Spleen (tissue), 7 donors: ENCODE results near the gene HSPA9.

ENCODE experiments used
- CTCF ChIP-seq, 11 experiments: fragments of 200-600 bp in 7 of 11; fragments of 450-650 bp in 4 of 11; sonication (generic) in 4 of 11; IDR thresholded peaks in 8 of 11; conservative IDR thresholded peaks in 3 of 11; 1 replicate in 7 of 11; 2 replicates in 4 of 11; pipeline versions ENCODE4 v1.4.0 to v1.8.0; 2016 to 2021; ENCODE audit warnings: antibody characterized with exemption in 11 of 11, inconsistent platforms in 4 of 11, mild to moderate bottlenecking in 1 of 11
- POLR2AphosphoS5 ChIP-seq, 3 donors: sonication (generic); formaldehyde crosslinking; IDR thresholded peaks; one replicate each; pipeline ENCODE4 v1.5.1; 2017; ENCODE audit warnings: antibody characterized with exemption in 3 of 3
- donor health status: DM: no; HTN: no; CAD: no; lungs with moderate emphysema.
- donor health status: DM: no; HTN: no; CAD: no.
- donor health status: DM: no; HTN: no; CAD: no.

- TF ChIP-seq CTCF (IDR thresholded peaks at IDR 0.05 in 8 of 11, conservative IDR thresholded peaks at IDR 0.05 in 3 of 11): no peak
- TF ChIP-seq POLR2AphosphoS5 (IDR thresholded peaks at IDR 0.05): no peak
Measured at GRCh38 chr5:138595180-138595795, 20.1 kb upstream of the HSPA9 start.
